ENCODE measurements around the gene GPS1.

GPS1 gene

DNA sequence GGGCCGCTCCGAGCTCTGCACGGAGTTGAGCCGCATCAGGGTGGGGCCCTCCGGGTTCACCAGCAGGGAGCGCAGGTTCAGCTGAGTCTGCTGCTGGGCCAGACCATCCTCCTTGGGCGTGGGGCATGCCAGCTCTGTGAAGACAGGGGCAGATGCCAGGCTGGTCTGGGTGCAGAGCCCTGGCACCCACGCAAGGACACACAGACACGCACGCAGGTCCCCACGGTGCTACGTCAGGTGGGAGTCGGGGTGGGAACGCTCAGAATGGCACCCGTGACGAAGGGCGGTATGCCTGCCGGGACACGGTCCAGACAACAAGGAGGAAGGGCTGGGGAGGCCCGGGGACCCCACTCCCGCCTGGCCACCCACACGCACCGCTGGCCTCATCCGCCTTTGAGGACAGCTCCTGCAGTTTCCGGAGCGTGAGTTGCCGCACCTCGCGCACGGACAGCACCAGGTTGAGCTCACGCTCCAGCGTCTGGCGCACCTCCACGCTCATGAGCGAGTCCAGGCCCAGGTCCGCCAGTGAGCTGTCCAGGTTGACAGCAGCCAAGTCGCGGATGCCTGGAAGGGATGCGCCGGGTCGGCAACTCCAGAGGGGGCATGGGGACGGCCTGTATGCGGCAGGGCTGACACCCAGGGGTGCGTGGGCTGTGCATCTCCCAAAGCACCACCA, 29.2 kb downstream of the GPS1 start:
- no peak for DNase-seq

DNA sequence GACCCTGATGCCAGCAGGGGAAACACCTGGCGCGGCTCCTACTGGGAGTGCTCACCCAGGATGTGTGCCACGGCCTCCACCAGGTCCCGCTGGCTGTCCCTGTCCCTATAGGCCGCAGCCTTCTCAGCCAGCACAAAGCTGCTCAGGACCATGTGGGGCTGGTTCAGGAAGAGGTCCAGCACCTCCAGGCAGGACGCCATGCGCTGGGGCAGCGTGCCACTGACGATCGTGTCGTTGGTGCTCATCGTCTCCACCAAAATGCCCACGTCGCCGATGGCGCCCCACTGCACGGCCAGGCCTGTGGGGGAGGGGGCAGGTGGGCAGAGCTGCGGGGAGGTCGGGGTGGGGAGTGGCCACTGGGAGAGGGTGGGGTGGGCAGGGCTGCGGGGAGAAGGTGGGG, 29.8 kb downstream of the GPS1 start:
- DNase-seq = no peak

DNA sequence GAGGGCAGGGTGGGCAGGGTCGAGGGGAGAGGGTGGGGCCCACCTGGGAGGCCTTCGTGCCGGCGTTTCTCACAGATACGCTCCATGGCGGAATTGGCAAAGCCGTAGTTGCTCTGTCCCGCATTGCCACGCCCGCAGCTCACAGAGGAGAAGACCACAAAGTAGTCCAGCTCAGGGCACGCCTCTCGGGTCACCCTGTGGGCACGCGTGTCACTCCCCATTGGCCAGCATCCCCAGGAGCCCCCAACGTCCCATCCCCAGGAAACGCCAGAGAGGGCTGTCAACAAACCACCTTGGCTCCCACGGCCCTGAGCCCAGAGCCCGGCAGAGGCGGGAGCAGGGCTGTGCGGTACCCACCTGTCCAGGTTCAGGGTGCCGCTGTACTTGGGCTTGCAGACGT, 30.3 kb downstream of the GPS1 start:
- no peak for DNase-seq

DNA sequence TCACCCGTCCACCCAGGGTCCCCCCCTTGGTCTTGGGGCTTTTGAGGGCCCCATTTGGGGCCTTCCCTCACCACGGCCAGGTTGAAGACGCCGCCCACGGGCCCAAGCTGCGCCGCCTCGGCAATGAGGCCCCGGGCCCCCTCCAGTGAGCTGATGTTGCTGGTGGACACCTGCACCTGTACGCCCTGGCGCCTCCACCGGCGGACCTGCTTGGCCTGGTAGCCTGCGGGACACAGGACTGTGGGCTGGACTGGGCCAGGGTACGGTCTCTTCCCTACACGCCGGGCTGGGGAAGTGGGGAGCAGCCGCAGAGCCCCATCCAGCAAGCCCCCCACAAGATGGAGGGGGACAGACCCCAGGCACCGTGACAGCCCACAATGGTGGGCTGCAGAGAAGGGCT, 30.8 kb downstream of the GPS1 start:
- no peak for DNase-seq

DNA sequence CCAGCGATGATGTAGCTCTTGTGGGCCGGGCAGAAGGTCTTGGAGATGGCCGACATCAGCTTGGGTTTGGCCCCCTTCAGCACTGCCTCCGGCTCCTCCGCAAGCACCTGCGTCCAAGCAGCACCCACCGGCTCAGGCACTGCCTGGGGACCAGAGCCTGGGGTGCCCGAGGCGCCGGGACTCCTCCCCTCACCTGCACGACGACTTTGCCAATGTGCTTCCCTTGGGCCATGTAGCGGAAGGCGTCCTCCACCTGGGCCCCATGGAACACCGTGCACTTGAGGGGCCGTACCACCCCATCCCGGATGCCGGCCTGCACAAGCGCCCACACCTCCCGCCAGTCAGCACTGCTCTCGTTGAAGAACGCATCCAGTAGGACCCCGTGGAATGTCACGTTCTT, 31.3 kb downstream of the GPS1 start:
- DNase-seq = no peak

DNA sequence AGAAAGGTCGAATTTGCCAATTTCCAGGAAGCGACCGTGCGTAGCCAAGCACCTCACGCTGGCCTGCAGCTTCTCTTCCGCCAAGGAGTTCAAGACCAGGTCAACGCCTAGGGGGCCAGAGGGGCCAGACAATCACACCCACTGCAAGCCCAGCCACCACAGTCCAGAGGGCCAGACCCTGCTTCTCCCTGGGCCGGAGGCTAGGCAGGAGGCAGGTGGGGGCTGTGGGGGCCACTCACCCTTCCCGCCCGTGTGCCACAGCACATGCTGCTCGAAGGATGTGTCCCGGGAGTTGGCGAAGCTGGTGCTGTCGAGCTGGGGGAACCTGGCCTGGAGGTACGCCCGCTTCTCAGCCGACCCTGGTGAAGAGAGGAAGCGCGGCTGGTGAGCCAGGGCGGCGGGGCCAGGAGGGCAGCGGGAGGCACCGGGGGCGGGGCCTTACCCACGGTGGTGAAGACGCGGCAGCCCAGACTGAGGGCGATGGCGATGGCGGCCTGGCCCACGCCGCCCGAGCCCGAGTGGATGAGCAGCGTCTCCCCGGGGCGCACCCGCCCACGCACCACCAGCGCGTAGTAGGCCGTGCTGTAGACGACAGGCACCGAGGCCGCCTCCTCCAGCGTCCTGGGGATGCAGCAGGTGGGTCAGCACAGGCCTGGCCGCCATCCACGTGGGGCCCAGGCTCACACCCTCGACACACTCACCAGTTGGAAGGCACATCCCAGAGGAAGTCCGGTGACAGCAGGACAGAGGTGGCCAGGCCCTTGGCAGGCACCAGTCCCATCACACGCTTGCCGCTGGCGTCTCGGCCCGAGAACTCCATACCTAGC, 32.0 kb downstream of the GPS1 start:
- DNase-seq = no peak

DNA sequence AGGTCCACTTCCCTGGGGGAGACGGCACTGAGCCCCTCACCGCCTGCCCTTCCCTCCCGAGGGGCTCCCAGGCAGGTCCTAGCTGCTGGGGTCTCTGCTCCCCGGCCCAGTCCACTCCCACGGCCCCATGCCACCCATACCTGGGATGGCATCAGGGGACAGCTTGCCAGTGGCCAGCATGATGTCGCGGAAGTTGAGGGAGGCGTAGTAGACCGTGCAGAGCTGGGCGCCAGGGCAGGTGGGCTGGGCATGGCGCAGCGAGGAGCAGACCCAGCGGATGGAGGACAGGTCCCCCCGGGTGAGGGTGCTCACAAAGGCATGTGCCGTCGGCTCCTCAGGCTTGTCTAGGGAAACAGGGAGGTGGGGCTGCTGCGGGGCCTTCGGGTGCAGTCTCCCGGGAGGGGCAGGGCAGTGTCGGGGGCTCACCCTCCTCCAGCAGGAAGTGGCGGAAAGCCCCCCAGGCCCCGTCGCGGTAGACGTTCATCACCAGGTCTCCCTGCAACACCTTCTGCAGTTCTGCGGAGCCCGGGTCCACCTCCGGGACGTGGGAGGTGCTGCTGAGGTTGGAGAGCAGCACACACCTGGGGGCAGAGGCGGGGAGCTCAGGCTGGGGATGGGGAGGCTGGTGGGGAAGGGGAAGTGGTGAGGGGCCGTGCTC, 32.8 kb downstream of the GPS1 start:
- no peak for DNase-seq

DNA sequence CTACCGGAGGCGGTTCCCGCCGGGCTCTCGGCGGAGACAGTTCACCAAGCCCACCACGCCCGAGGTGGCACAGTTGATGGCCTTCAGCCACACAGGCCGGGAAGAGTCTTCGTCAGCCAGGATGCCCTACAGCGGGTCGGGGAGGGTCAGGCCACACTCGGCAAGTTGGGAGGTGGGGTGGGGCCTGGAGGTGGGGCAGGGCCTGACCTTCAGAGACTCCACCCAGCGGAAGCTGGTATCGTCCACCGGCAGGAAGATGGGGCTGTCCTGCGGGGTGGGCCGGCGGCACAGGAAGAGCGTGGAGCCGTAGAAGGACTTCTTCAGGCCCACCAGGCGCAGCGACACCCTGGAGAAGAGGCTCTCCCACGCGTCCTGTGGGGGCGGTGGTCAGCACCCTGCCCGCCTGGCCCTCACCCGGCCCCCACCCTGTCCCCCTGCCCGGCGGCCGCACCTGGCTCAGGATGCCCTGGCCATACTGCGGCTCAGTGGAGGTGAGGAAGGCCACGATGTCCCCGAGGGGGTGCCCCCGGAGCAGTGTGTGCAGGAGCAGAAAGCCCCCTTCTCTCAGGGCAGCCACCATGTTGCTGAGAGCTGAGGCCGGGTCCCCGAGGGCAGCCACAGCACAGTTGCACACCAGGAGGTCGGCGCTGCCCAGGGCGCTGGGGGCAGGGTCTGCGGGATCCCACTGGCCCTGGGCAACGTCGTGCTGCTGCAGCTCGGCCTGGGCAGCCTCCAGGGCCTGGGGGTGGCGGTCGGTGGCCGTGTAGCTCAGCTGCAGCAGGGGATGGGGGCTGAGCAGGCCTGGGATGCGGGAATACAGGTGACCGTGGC, 33.5 kb downstream of the GPS1 start:
- no peak for DNase-seq

DNA sequence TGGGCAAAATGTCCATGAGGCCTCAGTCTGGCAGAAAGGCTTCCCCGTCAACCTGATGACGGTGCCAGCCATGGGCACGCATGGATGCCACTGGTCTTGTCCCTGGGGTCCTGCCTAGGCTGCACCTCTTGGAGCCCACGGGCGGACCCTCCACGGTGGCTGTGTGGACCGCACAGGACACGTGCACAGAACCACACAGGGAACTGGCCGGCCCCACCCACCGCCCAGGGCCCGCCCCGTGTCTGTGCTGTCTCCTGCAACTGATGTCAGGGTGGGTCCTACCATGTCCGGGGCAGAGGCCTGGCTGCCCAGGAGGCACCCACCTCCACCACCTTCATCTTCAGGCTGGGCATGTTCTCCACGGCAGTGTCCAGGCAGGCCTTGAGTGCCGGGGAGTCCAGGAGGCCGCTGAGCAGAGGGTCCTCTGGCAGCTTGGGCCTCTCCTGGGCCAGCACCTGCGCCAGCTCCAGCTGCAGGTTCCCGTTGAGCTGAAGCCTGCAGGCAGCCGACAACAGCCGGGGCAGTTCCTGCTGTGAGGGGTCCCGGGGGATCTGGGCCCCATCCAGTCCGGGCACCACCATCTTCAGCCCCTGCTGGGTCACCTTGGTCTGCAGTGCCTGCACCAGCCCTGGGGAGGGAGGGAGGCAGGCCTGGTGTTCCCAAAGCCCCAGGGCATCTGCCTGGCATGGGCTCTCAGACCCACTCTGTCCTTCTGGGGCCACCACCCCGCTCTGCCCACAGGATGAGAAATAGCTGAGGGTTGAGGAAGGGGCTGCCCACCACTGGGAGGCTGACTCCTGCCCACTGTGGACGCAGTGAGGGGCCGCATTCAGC, 34.5 kb downstream of the GPS1 start:
- DNase-seq = no peak

DNA sequence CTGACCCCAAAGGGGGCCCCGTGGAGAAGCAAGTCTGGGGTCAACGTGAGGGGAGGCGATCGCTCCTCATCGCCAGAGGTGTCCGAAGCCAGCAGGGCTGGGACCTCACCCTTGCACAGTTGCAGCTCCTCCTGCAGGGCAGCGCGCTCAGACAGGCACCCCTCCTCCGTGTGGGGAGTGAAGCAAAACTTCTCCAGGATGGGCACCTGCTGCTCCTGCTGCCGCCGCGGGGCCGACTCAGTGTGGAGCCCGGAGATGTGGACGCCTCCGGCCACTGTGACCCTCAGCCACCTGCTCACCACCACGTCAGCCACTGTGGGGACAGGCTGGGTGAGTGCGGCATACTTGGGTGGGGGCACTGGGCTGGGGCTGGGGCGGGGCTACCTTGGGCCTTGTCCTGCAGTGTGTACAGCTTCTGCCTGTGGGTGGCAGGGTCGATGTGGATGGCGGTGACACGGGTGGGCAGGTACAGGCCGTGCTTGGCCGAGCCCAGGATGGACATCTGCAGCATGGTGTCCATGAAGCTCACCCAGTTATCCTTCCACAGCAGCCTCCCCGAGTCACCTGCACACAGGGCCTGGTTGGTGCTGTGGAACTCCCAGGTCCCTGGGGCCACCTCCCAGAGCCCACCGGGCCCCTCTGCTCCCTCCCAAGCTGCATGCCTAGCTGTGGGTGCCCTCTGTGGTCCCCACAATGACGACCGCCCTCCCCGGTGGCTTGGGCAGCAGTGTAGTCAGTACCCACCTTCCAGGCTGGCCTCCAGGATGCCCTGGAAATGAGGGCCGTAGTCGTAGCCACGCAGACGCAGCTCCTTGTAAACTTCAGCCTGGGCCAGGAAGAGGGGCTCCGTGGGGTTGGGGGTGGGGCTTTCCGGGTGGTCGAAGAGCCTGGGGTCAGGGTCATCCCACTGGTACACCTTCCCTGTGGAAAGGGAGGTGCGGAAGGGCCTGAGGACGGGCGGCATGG, 35.5 kb downstream of the GPS1 start:
- DNase-seq = no peak

DNA sequence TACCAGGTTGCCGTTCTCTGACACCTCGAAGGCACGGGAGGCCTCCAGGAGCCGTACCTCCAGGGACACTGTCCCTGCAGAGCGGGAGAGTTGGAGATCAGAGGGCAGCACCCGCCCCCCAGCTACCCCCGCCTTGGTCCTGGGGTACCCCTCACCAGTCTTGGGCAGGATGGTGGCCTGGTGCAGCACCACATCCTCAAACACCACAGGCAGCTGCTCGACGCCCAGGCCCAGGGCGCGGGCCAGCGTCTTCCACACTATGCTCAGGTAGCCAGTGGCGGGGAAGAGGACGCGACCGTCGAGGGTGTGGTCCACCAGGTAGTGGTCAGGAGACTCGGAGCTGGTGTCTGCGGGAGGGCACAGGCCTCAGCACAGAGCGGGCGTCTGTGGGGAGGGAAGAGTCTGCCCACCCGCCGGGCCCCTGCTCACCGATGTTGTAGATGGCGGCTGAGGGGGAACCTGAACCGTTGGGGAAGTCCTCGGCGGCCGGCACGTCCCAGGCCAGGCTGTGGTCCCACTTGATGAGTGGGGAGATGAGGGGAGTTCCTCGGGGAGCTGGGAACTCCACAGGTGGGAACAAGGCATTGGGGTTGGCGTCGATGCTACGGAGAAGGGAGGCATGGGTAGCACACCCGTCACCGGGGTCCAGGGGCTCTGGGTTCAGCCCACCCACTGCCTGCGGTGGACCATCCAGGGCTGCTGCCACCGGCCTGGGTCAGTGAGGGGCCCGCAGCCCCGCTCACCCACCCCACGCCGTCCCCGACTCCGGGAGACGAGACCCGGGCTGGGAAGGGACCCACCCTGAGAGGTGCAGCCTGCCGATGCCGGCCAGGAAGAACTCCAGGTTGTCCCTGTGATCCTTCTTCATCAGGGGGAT, 36.5 kb downstream of the GPS1 start:
- DNase-seq = no peak

DNA sequence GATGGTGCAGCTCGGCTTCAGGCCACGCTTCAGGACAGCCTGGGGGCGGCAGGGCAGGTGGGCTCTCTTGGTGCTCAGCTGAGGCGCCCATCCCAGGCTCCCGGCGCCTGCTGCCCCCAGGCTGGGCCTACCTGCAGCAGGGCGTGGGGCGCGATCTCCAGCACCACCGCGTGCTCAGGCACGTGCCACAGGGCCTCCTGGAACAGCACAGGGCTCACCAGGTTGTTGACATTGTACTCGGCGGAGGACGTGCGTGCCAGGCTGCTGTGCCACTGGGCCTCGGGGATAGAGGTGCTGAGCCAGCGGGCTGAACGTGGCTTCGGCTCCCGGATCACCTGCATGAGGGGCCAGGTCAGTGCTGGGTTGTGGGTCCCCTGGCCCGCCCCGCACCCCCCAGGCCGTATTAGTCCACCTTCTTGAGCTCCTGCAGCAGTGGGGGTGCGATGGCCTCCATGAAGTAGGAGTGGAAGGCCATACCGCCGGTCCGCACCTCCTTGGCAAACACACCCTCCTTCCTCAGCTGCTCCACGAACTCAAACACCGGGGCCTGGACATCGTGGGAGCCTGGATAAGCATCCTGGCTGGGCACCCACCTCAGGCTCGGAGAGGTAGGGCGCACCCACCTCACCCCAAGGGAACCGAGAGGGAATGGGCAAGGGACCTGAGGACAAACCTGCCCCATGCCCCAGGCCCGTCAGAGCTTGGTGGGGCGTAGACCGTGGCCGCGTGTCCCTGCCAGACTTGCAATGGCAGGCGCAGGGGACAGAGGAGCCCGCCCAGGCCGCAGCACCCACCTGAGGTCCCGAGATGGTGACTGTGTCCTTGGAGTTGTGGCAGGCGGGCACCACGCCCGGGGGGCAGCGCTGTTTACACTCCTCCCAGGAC, 37.4 kb downstream of the GPS1 start:
- DNase-seq = no peak

DNA sequence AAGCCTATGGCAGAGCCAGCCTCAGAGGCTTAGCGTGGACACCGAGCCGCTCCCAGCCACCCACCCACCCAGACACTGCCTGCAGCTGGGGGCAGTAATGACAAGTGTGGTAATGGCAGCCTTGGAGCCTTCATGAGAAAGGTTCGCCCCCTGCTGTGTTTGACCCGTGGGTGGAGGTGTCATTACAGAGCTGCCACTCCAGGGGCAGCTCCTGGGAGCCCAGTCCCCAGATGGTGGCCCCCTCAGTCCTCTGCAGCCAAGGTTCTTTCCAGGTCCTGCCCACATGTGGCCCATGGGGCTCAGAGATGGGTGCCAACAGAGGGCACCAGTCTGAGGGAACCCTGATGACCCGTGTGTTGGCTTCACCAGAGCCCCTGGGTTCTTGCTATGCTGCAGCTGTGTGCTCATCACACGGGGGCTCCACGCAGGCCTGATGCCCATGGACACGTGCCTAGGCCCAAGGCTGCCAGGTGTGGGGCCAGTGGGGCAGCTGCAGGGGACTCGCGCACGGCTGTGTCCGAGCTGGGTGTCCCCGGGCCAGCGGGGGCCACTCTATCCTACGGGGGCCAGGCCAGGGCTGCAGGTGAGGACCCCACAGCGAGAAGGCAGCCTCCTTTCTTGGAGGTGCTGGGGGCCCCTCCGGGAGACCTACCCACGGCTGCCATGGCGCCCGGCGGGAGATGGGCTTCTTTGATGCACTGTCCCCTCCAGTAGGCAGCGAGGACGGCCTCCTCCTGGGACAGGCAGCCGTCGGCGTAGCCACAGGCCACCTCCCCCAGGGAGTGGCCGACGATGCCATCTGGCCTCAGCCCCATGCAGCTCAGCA, 38.2 kb downstream of the GPS1 start:
- DNase-seq = no peak

DNA sequence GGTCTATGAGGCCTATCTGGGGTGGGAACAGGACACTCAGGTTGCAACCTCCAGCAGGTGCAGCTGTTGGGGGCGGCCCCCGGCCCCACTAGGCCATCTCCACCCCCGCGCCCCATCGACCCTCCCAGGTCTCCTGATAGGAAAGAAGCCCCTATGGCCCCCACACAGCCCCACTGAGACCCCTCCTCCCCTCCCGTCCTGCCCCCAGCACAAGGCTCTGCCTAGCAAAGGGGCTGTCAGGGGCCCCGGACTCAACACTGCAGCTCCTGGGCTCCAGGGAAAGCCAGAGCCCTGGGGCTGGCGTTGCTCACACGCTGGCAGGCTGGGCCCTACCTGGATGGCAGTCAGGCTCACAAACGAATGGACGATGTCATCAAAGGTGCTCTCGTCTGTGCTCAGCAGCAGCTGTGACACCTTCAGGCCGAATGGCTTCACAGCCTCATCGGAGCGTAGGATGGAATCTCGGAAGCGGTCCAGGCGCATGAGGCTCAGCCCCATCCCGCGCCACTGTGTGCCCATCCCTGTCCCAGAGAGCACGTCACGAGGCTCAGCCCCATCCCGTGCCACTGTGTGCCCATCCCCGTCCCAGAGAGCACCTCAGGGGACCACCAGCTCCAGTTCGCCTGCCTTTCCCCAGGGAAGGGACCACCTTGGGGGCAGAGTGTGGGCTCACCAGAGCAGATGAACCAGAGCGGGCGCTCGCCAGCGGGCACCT, 39.0 kb downstream of the GPS1 start:
- DNase-seq = no peak

DNA sequence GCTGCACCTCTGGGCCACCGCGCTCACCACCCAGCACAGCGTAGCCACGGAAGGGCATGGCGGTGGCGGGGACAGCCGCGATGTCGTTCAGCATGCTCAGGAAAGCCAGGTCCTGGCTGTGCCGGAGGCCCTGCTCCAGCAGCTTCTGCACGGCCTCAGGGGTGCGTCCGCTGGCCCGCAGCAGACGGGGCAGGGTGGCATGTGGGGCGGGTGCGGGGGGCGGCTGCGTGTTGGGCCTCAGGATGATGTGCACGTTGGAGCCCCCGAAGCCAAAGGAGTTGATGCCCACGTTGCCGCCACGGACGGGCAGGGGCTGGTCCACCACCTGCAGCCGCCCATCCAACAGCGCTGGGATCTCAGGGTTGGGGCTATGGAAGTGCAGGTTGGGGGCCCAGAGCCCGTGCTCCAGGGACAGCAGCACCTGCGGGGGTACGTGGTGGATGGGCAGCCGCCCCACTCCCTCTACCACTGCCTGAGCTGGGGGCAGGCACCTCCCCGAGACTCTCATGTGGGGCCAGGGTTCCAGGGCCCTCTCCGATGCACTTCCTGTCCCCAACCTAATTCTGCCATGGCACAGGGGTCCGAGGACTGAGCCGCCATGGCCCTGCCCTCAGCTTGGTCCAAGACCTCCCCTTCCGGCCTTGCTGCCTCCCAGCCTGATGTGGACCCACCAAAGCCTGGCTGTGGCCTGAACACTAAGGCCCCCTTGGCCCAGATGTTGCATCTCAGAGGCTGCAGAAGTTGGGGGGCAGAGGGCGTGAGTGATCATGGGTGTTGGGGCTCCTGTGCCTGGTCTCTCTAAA, 39.8 kb downstream of the GPS1 start:
- DNase-seq = no peak

DNA sequence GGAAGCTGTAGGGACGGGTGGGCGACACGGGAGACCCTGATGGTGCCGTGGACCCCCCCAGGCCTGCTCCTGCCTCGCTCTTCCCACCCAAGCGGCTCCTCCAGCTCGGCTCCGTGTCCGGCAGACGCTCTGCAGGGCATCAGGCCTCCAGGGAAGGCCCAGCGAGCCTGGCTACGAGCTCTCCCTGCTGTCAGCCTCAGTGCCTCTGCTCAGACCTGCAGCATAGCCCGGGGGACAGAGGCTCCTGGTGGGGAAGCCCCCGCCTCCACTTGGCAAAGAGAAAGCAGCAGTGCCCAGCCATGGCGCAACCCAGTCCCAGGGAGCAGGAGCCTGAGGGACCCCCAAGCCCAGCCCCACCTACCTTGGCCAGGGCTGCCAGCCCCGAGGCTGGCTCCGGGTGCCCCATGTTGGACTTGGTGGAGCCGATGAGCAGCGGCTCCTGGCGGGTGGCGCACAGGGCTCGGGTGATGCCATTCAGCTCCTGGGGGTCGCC, 40.4 kb downstream of the GPS1 start:
- no peak for DNase-seq

All from activated T-cell treated with anti-CD3 and anti-CD28 coated beads, Interleukin-2, amount 50 U/mL, for 1 hour (primary cell).